T47D (cell line): Measurements from ENCODE around the gene UNC13D.

Experiments
- DNase-seq, 2 experiments: peaks; one replicate each; pipeline versions ENCODE4 v3.0.0 to v3.0.0-alpha.2; 2011 to 2012; ENCODE audit warnings: low read depth in 1 of 2, low spot score in 1 of 2
- JUND ChIP-seq: IDR thresholded peaks from 2 replicates; pipeline ENCODE4 v1.6.1; 2012; ENCODE audit warnings: low read depth
- in situ Hi-C: cut with HindIII; loops from 2 replicates; pipeline ENCODE4 v1.10.0; 2016; ENCODE audit warnings: low sequenced_read_pairs, low pct_unique_long_range_greater_than_20kb

The UNC13D gene

DNA sequence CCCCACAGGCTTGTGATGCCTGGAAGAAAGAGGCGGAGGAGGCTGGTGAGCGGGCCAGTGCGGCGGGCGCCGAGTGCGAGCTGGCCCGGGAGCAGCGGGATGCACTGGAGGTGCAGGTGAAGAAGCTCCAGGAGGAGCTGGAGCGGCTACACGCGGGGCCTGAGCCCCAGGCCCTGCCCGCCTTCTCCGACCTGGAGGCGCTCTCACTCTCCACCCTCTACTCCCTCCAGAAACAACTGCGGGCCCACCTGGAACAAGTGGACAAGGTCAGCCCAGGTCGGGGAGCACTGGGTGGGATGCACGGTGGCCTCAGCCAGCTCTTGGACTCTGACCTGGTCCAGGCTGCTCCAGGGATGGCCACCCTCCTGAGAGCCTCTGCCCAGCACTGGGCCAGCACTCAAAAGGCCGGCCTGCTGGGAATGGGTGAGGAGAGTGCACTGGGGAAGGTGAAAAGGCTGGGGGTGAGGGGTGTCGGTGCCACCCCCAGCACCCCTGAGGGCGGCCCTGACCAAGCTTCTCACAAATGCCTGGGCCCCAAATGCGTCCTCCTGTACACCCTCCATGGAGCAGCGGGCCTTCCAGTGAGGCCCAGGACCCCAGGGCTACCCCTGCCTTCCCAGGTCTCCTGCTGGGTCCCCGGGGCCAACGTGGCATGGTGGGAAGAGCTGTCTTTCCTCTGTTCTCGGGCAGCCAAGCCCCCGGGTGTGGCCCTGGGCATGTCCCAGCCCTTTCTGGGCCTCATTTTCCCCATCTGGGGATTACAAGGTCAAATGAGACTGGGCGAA, 20.8 kb downstream of the UNC13D start:
- DNase-seq = no peak
- TF ChIP-seq JUND = no peak
- in situ Hi-C loops = no loop called here

DNA sequence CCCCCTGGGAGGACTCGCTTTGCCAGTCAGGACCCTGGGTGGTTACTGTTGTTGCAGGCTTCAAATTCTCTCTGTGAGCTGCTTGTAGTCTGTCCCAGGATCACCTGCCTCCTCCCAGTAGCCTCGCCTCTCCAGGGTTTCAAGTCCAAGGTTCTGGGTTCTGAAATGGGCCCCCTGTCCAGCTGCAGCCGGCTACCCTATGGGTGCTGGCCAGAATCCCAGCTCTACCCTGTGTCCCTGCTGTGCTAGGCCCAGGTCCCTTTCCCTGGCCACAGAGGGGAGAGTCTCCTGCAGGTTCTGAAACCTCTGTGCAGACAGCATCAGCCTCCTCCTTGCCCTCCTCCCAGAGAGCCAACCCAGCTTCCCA, 21.4 kb downstream of the UNC13D start:
- in situ Hi-C loops = no loop called here
- TF ChIP-seq JUND = no peak
- DNase-seq = no peak

DNA sequence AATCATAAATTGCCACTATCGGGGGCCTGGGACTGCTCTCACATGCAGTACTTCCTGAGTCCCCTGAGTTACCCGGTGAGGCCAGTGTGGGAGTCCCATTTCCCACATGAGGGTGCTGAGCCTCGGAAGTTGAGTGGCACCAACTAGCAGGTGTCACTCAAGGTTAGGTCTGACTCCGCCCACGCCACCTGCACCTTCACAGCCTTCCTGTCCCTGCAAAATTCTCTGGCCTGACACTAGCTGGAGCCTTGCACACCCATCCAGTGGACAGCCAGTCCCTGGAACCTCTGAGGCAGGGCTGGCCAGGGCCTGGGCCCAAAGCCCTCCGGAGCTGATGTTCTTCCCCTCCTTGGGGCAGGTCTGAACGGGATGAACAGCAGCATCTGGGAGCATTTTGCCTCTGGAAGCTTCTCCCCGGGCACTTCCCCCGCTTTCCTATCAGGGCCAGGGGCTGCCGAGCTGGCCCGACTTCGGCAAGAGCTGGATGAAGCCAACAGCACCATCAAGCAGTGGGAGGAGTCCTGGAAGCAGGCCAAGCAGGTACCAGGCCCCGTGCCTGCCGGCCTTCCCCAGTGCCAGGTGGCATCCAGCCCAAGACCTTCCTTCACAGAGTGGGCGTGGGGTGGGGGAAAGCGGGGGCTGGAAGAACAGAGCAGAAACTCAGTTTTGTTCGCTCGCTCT, 21.9 kb downstream of the UNC13D start:
- in situ Hi-C loops = no loop called here
- peak in 1 of 2 experiments; percentile 48 for DNase-seq
- no peak for TF ChIP-seq JUND

DNA sequence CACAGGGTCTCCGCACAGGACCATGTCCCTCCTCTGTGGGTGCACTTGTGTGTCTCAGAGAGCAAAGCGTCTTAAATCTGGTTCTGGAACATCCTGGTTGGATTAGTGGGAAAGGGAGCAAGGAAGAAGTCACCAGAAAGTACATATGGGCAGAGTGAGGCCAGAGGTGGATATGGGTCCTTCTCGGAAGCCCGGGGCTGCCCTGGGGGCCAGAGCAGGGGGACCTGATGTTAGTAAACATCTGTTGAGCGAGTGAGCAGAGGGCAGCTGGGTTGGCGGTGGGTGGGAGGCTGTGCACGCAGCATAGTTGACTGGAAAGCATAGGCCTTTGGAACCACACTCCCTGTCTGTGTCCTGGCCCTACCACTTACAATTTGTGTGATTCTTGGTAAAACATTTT, 22.7 kb downstream of the UNC13D start:
- in situ Hi-C loops = no loop called here
- no peak for TF ChIP-seq JUND
- no peak for DNase-seq

DNA sequence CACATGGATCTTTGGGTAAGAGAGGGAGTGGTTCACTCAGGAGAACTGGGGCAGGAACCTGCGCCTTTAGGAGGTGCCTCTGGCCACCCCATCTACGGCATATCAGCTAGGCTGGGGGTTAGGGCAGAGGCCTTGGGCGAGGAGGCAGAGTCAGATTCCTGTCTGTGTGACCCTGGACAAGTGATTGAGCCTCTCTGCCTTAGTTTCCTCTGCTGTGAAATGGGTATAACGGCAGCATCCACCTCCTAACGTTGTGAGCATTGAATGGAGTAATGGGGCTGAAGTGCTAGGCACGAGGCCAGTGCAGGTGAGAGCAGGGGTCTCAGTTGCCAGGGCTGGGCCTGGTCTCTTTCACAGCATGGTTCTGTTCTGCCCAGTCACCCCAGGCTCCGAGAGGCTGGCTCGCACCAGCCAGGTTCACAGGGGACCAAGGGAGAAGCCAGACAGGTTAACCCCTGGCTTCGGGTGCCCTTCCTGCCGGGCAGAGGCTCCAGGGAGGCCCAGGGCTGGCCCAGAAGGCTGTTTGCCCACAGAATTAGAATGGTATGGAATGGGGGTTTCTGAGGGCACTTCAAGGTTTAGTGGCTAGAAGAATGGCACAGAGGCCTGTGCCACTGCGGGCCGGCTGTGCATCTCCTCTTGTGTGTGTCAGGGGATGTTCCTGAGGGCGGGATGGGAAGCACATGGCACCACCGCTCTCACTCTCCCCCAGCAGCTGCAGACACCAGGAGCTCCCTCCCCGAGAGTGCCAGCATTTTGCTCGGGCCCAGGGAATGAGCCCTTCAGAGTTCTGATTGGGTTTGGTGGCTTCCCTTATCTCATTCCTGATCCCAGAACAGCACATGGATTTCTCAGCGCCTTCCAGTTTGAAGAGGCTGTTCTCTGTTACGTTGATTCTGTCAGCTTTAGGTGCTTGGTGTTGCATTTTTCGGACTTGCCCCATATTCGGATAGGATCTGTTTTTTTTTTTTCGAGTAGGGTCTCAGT, 23.8 kb downstream of the UNC13D start:
- in situ Hi-C loops = no loop called here
- DNase-seq = no peak
- TF ChIP-seq JUND = no peak

DNA sequence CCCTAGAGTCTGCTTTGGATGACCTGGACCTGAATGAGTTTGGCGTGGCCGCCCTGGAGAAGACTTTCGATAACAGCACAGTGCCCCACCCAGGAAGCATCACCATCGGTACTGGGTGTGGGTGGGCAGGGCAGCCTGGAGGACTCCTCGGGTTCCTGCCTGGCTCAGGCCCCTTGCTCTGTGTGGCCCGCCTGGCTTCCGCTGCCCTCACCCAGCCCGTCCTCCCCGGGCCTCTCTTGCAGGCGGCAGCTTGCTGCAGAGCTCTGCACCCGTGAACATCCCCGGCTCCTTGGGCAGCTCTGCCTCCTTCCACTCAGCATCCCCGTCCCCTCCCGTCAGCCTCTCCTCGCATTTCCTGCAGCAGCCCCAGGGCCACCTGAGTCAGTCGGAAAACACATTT, 24.5 kb downstream of the UNC13D start:
- no peak for TF ChIP-seq JUND
- no peak for DNase-seq
- in situ Hi-C loops = no loop called here

DNA sequence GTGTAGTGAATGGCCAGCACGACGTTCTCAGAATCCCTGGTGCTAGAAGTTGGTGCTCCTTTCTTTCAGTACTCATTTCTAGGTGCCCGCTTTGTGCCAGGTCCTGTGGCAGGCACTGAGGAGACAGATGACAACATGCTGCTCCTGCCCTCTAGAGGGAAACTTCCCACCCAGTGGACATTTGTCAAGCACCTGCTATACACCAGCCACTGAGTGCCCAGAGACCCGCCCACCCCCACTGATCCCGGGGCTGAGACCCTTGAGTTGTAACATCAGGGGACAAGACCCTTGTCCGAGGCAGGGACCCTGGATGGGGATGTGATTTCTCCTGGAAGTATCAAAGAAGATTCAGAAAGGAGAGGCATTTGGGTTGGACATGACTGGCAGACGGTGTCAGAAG, 25.1 kb downstream of the UNC13D start:
- in situ Hi-C loops = no loop called here
- TF ChIP-seq JUND = no peak
- peak; percentile 69 to 77 for DNase-seq

DNA sequence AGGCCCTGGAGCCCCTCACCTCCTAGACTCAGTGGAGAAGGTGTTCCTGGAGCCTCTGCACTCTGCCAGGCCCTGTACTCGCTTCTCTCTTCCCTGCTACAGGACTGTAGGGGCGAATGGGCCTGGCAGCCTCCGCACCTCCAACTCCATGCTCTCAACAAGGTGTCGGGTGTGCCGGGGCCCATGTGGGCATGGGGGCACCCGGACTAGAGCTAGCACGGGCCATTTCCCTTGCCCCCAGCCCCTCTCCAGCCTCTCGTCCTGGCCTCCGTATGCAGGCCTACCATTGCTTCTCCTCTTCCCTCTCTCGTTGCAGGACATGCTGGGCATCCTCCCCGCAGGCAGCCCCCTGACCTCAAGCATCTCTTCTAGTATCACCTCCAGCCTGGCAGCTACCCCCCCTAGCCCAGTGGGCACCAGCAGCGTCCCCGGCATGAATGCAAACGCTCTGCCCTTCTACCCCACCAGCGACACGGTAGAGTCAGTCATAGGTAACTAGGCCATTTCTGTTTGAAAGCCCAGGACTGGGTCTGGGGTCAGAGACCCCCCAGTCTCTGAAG, 25.8 kb downstream of the UNC13D start:
- DNase-seq = no peak
- TF ChIP-seq JUND = no peak
- in situ Hi-C loops = no loop called here

DNA sequence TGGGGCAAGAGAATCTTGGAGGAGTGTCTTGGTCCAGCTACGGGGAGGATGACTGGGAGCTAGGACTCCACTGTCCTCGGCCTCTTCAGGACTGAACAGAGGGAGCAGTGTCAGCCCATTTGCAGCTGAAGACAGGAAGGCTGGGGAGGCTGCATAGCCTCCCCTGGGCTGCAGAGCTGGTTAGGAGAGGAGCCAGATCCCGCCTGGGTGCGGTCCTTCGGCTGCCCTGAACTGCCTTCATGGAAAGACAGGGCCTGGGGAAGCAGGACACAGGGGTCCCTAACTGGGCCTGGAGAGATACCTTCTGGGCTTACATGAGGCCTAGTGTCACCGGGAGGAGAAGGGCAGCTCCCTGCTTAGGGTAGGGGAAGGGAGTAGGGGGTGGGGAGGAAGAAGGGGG, 26.6 kb downstream of the UNC13D start:
- no peak for TF ChIP-seq JUND
- no peak for DNase-seq
- in situ Hi-C loops = no loop called here

DNA sequence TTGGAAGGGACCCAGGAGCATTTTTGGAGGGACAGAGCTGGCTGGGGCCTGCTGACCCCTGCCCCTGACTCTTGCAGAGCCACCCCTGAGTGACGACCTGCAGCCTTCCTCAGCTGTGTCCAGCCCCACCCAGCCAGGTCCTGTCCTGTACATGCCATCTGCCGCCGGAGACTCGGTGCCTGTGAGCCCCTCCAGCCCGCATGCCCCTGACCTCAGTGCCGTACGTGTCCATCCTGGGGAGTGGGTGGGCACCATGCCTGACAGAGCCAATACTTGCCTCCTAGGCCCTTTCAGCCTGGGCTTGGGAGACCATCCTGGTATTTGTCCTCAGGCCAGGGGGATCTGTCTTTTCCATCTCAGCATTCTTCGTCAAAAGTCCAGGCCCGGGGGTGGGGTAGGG, 27.5 kb downstream of the UNC13D start:
- in situ Hi-C loops = no loop called here
- DNase-seq = no peak
- TF ChIP-seq JUND = no peak

DNA sequence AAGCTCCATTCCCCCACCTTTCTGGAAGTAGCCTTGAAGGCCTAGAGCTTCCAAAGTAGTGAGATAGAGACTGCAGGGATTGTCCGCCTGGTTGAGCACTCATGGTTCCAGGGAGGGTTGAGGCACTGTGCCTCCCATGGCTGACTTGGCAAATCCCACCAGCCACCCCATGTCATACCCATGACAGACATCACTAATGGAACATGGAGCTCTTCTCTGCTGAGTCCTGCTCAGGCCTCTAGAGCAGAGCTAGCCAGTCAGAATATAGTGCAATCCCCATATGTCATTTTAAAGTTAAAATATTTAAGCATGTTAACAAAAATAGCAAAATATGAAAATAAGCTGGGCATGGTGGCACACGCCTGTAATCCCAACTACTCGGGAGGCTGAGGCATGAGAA, 28.8 kb downstream of the UNC13D start:
- in situ Hi-C loops = no loop called here
- no peak for TF ChIP-seq JUND
- DNase-seq = no peak

DNA sequence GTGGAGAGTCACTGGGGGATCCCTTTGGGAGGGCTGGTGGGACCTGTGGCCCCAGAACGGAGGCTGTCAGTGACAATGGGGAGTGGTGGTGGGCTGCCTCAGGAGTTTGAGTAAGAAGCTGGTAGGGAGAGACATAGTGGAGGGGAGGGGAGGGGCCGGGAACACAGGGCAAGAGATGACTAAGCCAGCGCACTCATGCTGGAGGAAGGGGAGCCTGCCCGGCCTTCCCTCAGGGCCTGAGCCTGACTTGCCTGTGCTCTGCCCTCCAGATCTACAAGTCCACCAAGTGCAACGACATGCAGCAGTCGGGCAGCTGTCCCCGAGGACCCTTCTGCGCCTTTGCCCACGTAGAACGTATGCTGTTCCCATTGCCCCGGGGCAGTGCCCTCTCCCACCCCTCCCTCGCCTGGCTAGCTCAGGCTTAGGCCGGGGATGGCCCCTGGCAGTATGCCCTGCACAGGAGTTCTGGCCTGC, 29.3 kb downstream of the UNC13D start:
- TF ChIP-seq JUND = no peak
- in situ Hi-C loops = no loop called here
- DNase-seq = no peak

DNA sequence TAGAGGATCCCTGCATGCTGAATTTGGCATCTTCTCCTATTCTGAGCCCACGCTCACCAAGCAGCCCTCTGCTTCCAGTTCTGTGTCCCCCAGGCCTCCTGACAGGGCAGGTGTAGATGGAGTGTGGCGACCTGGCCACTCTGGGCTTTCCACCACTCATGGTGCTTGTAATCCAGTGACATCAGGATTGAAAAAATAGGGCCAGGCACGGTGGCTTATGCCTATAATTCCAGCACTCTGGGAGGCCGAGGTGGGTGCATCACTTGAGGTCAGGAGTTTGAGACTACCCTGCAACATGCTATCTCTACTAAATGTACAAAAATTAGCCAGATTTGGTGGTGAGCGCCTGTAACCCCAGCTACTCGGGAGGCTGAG, 30.2 kb downstream of the UNC13D start:
- in situ Hi-C loops = no loop called here
- DNase-seq = no peak
- TF ChIP-seq JUND = no peak
